ENCODE measurements around the gene OGT. TPM values are rescaled to one million over a fixed set of nuclear protein-coding genes. Genes with fewer than 3 reads are reported as not detected.

OGT gene
- total RNA-seq, 1 experiment from 2014 or later = 211 TPM

- no peak for TF ChIP-seq CTCF (IDR thresholded peaks at IDR 0.05; ENCODE audit: insufficient read depth in 1 of 2, low read depth in 1 of 2, low read length in 1 of 2, severe bottlenecking in 1 of 2, unreplicated experiment in 1 of 2)
- POLR2A ChIA-PET = no interaction called here
- Mint-ChIP-seq H3K4me3 (ENCODE audit: unreplicated experiment) (no peak overlapping the region), H3K27ac (ENCODE audit: unreplicated experiment) (no peak overlapping the region), H3K4me1 (ENCODE audit: low read depth, unreplicated experiment) (no peaks in the 10 kb centered on the region), H3K27me3 (ENCODE audit: insufficient read depth, unreplicated experiment) (no peaks in the 10 kb centered on the region), H3K9me3 (ENCODE audit: unreplicated experiment) (no peaks in the 10 kb centered on the region), H3K36me3 (ENCODE audit: insufficient read depth, unreplicated experiment) (peaks cover 14% of the 10 kb centered on the region)
- CTCF ChIA-PET = no interaction called here
- Histone ChIP-seq H3K36me3 (ENCODE audit: control insufficient read depth, insufficient read depth, low read length) (no peaks in the 10 kb centered on the region), H3K9me3 (no peaks in the 10 kb centered on the region), H3K27me3 (replicated peaks; ENCODE audit: control insufficient read depth, insufficient read depth, low read length) (no peaks in the 10 kb centered on the region), H3K4me3 (ENCODE audit: low read depth, low read length) (no peak overlapping the region), H3K4me1 (peaks cover 11% of the 10 kb centered on the region; the same call in 1 of the 2 replicates)
- no peak for DNase-seq
- intact Hi-C loops (cut with micrococcal nuclease; ENCODE audit: unreplicated experiment) = loop anchor here (5.0 kb wide), 1 partner anchor 34 kb away; no protein-coding TSS in a partner anchor
- no TSS peak for BruUV-seq (replicated peaks)
Measured at GRCh38 chrX:71618787-71619186, 85.9 kb downstream of the OGT start.

GRCh38 chrX:71619193-71619592, 86.3 kb downstream of the OGT start:
- no peaks in the 10 kb centered on the region for H3K9me3 Mint-ChIP-seq (ENCODE audit: unreplicated experiment)

GRCh38 chrX:71619986-71620385, 87.1 kb downstream of the OGT start:
- POLR2A ChIA-PET = no interaction called here
- Mint-ChIP-seq H3K9me3 (ENCODE audit: unreplicated experiment) (no peaks in the 10 kb centered on the region), H3K4me3 (ENCODE audit: unreplicated experiment) (no peak overlapping the region), H3K36me3 (ENCODE audit: insufficient read depth, unreplicated experiment) (peaks cover 10% of the 10 kb centered on the region), H3K27me3 (ENCODE audit: insufficient read depth, unreplicated experiment) (no peaks in the 10 kb centered on the region), H3K27ac (ENCODE audit: unreplicated experiment) (no peak overlapping the region), H3K4me1 (ENCODE audit: low read depth, unreplicated experiment) (no peaks in the 10 kb centered on the region)
- CTCF ChIA-PET = no interaction called here
- TF ChIP-seq CTCF (IDR thresholded peaks at IDR 0.05; ENCODE audit: insufficient read depth in 1 of 2, low read depth in 1 of 2, low read length in 1 of 2, severe bottlenecking in 1 of 2, unreplicated experiment in 1 of 2) = no peak
- no peak overlapping the region for H3K4me3 ChIP-seq (ENCODE audit: low read depth, low read length)
- intact Hi-C loops (cut with micrococcal nuclease; ENCODE audit: unreplicated experiment) = loop anchor here (5.0 kb wide), 1 partner anchor 32 kb away; no protein-coding TSS in a partner anchor
- peaks cover 11% of the 10 kb centered on the region; the same call in 1 of the 2 replicates for H3K4me1 ChIP-seq
- H3K36me3 ChIP-seq (ENCODE audit: control insufficient read depth, insufficient read depth, low read length) = no peaks in the 10 kb centered on the region
- no peak for DNase-seq
- H3K9me3 ChIP-seq = no peaks in the 10 kb centered on the region
- no TSS peak for BruUV-seq (replicated peaks)
- no peaks in the 10 kb centered on the region for H3K27me3 ChIP-seq (replicated peaks; ENCODE audit: control insufficient read depth, insufficient read depth, low read length)

More at GRCh38 chrX:71619193-71619592, 86.3 kb downstream of the OGT start:
- Histone ChIP-seq H3K4me3 (ENCODE audit: low read depth, low read length) (no peak overlapping the region), H3K36me3 (ENCODE audit: control insufficient read depth, insufficient read depth, low read length) (no peaks in the 10 kb centered on the region), H3K4me1 (peaks cover 11% of the 10 kb centered on the region; the same call in 1 of the 2 replicates), H3K27me3 (replicated peaks; ENCODE audit: control insufficient read depth, insufficient read depth, low read length) (no peaks in the 10 kb centered on the region), H3K9me3 (no peaks in the 10 kb centered on the region)
- Mint-ChIP-seq H3K27me3 (ENCODE audit: insufficient read depth, unreplicated experiment) (no peaks in the 10 kb centered on the region), H3K36me3 (ENCODE audit: insufficient read depth, unreplicated experiment) (peaks cover 14% of the 10 kb centered on the region), H3K4me1 (ENCODE audit: low read depth, unreplicated experiment) (no peaks in the 10 kb centered on the region), H3K27ac (ENCODE audit: unreplicated experiment) (no peak overlapping the region), H3K4me3 (ENCODE audit: unreplicated experiment) (no peak overlapping the region)
- no peak for TF ChIP-seq CTCF (IDR thresholded peaks at IDR 0.05; ENCODE audit: insufficient read depth in 1 of 2, low read depth in 1 of 2, low read length in 1 of 2, severe bottlenecking in 1 of 2, unreplicated experiment in 1 of 2)
- intact Hi-C loops (cut with micrococcal nuclease; ENCODE audit: unreplicated experiment) = loop anchor here (5.0 kb wide), 1 partner anchor 33 kb away; no protein-coding TSS in a partner anchor
- BruUV-seq (replicated peaks) = no TSS peak
- DNase-seq = no peak
- ChIA-PET POLR2A (no interaction called here), CTCF (no interaction called here)
